HCT116 (cell line): ENCODE data around the gene CSTPP1. TPM values are rescaled to one million over a fixed set of nuclear protein-coding genes. Genes with fewer than 3 reads are reported as not detected.

Source experiments
- ATAC-seq: fragments of 200-7000 bp; cut with Tn5 transposase; 2 replicates; pipeline ENCODE4 v1.9.1; 2020; ENCODE audit warnings: mild to moderate bottlenecking, moderate library complexity
- BruUV-seq: library from RNA; stranded (reverse); fragments of 400-500 nt; replicated peaks from 2 replicates; lab custom pipeline; 2021; lab: Mats Ljungman, UMichigan
- CTCF ChIA-PET: fragments of 300-600 bp; sonication (Branson Sonifier 250); formaldehyde crosslinking; loops from one replicate; lab custom pipeline; 2021; ENCODE audit warnings: antibody characterized with exemption; lab: Charles Lee
- POLR2A ChIA-PET: fragments of 300-600, 350-600 bp; sonication (Branson Sonifier 250); formaldehyde crosslinking; loops from one replicate; lab custom pipeline; 2021; ENCODE audit warnings: antibody characterized with exemption; lab: Charles Lee
- RAD21 ChIA-PET, 2 experiments: fragments of 300-600 bp; sonication (Branson Sonifier 250); formaldehyde crosslinking; loops; one replicate each; lab custom pipeline; 2023; ENCODE audit warnings: low total read pairs in 2 of 2; ENCODE audit not compliant: uncharacterized antibody in 2 of 2, unreplicated experiment in 2 of 2, low non-redundant PET in 1 of 2; lab: Charles Lee
- DNase-seq: peaks from one replicate; pipeline ENCODE4 v3.0.0-alpha.2; 2010; ENCODE audit warnings: low read depth, low spot score
- H2AFZ ChIP-seq: fragments of 200-600 bp; shearing (Covaris generic), sonication (generic); 2 replicates; pipeline ENCODE4 v1.6.1; 2017; ENCODE audit warnings: low read depth, mixed run types, mixed read lengths, antibody characterized with exemption, low read length; ENCODE audit not compliant: poor library complexity, severe bottlenecking
- H3K27ac ChIP-seq: 2 replicates; pipeline ENCODE4 v1.5.1; 2012; ENCODE audit warnings: low read depth, low read length
- H3K27me3 ChIP-seq: fragments of 200-600 bp; sonication (generic); 2 replicates; pipeline ENCODE4 v1.6.1; 2016; ENCODE audit warnings: mixed run types, low read length, mixed read lengths; ENCODE audit not compliant: insufficient read depth
- H3K36me3 ChIP-seq, 2 experiments: fragments of 200-500 bp in 1 of 2; fragments of 200-600 bp in 1 of 2; sonication (Bioruptor generic) in 1 of 2; sonication (generic) in 1 of 2; 2 replicates each; pipeline versions ENCODE4 v1.5.1 to v1.6.1; 2014 to 2016; ENCODE audit warnings: low read length in 2 of 2, inconsistent platforms in 1 of 2, mixed read lengths in 1 of 2, mixed run types in 1 of 2; ENCODE audit not compliant: insufficient read depth in 2 of 2, control insufficient read depth in 1 of 2
- H3K4me1 ChIP-seq, 2 experiments: fragments of 200-600 bp in 1 of 2; sonication (generic) in 1 of 2; 2 replicates each; pipeline versions ENCODE4 v1.5.1 to v1.6.1; 2012 to 2017; ENCODE audit warnings: low read length in 2 of 2, inconsistent platforms in 1 of 2, mild to moderate bottlenecking in 1 of 2, mixed read lengths in 1 of 2, mixed run types in 1 of 2, moderate library complexity in 1 of 2; ENCODE audit not compliant: insufficient read depth in 2 of 2, control insufficient read depth in 1 of 2
- H3K4me2 ChIP-seq: fragments of 200-600 bp; sonication (generic); 2 replicates; pipeline ENCODE4 v1.6.1; 2017; ENCODE audit warnings: mixed run types, low read length, mixed read lengths
- H3K4me3 ChIP-seq, 2 experiments: fragments of 200-600 bp in 1 of 2; sonication (generic) in 1 of 2; replicated peaks in 1 of 2; 2 replicates each; pipeline ENCODE4 v1.5.1; 2011 to 2016; ENCODE audit warnings: low read length in 2 of 2, control low read depth in 1 of 2, low read depth in 1 of 2, mild to moderate bottlenecking in 1 of 2, mixed read lengths in 1 of 2, mixed run types in 1 of 2
- H3K79me2 ChIP-seq: fragments of 200-600 bp; sonication (generic); 2 replicates; pipeline ENCODE4 v1.6.1; 2017; ENCODE audit warnings: mild to moderate bottlenecking, mixed run types, low read length, moderate library complexity, mixed read lengths; ENCODE audit not compliant: insufficient read depth
- H3K9ac ChIP-seq: fragments of 200-600 bp; sonication (generic); 2 replicates; pipeline ENCODE4 v1.6.1; 2016; ENCODE audit warnings: low read length, mixed read lengths
- H3K9me2 ChIP-seq: fragments of 200-600 bp; sonication (generic), shearing (Covaris generic); 2 replicates; pipeline ENCODE4 v1.6.1; 2017; ENCODE audit warnings: mixed run types, mild to moderate bottlenecking, moderate library complexity; ENCODE audit not compliant: insufficient read depth
- H3K9me3 ChIP-seq, 2 experiments: fragments of 200-500 bp in 1 of 2; fragments of 200-600 bp in 1 of 2; sonication (Bioruptor generic) in 1 of 2; sonication (generic) in 1 of 2; 2 replicates each; pipeline ENCODE4 v1.6.1; 2014 to 2017; ENCODE audit warnings: low read length in 2 of 2, mixed read lengths in 2 of 2, inconsistent platforms in 1 of 2, low read depth in 1 of 2, mild to moderate bottlenecking in 1 of 2, mixed run types in 1 of 2, moderate library complexity in 1 of 2; ENCODE audit not compliant: control insufficient read depth in 1 of 2, insufficient read depth in 1 of 2
- H4K20me1 ChIP-seq: fragments of 200-600 bp; sonication (generic), shearing (Covaris generic); 2 replicates; pipeline ENCODE4 v1.6.1; 2017; ENCODE audit warnings: mixed run types, mild to moderate bottlenecking, moderate library complexity; ENCODE audit not compliant: insufficient read depth
- ATF3 ChIP-seq: IDR thresholded peaks from 2 replicates; pipeline ENCODE4 v1.6.1; 2012
- CBX3 ChIP-seq: IDR thresholded peaks from 2 replicates; pipeline ENCODE4 v1.6.1; 2012; ENCODE audit warnings: low read depth
- CEBPB ChIP-seq: IDR thresholded peaks from 2 replicates; pipeline ENCODE4 v1.6.1; 2012; ENCODE audit warnings: low read depth
- CTCF ChIP-seq, 3 experiments: fragments of 200-600 bp in 1 of 3; sonication (generic) in 1 of 3; IDR thresholded peaks in 2 of 3; conservative IDR thresholded peaks in 1 of 3; 2 replicates each; pipeline ENCODE4 v1.5.1; 2012 to 2017; ENCODE audit warnings: low read depth in 2 of 3, low read length in 2 of 3, antibody characterized with exemption in 1 of 3, borderline replicate concordance in 1 of 3, control low read depth in 1 of 3, mild to moderate bottlenecking in 1 of 3, mixed read lengths in 1 of 3, mixed run types in 1 of 3, moderate library complexity in 1 of 3; ENCODE audit not compliant: insufficient read depth in 1 of 3
- EGR1 ChIP-seq: IDR thresholded peaks from 2 replicates; pipeline ENCODE4 v1.6.1; 2012; ENCODE audit warnings: low read depth
- ELF1 ChIP-seq: IDR thresholded peaks from 2 replicates; pipeline ENCODE4 v1.6.1; 2012; ENCODE audit warnings: low read depth, borderline replicate concordance
- EZH2 ChIP-seq: fragments of 200-600 bp; sonication (generic); IDR thresholded peaks from 2 replicates; pipeline ENCODE4 v1.6.1; 2017; ENCODE audit warnings: antibody characterized with exemption, mixed run types
- EZH2phosphoT487 ChIP-seq: fragments of 200-600 bp; IDR thresholded peaks from 2 replicates; pipeline ENCODE4 v1.6.1; 2018; ENCODE audit warnings: antibody characterized with exemption, borderline replicate concordance
- FOSL1 ChIP-seq: IDR thresholded peaks from 2 replicates; pipeline ENCODE4 v1.6.1; 2012; ENCODE audit warnings: low read depth
- JUND ChIP-seq: IDR thresholded peaks from 2 replicates; pipeline ENCODE4 v1.6.1; 2012
- POLR2A ChIP-seq: IDR thresholded peaks from 2 replicates; pipeline ENCODE4 v1.7.0; 2011; ENCODE audit warnings: borderline replicate concordance; ENCODE audit not compliant: insufficient read depth, insufficient read length; ENCODE audit errors: extremely low read depth
- POLR2AphosphoS5 ChIP-seq: IDR thresholded peaks from 2 replicates; pipeline ENCODE4 v1.6.1; 2011; ENCODE audit warnings: mild to moderate bottlenecking, low read depth, low read length, moderate library complexity
- REST ChIP-seq: IDR thresholded peaks from 2 replicates; pipeline ENCODE4 v1.6.1; 2012; ENCODE audit warnings: low read depth
- SIN3A ChIP-seq: IDR thresholded peaks from 2 replicates; pipeline ENCODE4 v1.6.1; 2012; ENCODE audit warnings: low read depth
- SP1 ChIP-seq: IDR thresholded peaks from 2 replicates; pipeline ENCODE4 v1.6.1; 2012; ENCODE audit warnings: low read depth
- SRF ChIP-seq: IDR thresholded peaks from 2 replicates; pipeline ENCODE4 v1.6.1; 2012; ENCODE audit warnings: low read depth
- ZBTB33 ChIP-seq: IDR thresholded peaks from 2 replicates; pipeline ENCODE4 v1.6.1; 2011; ENCODE audit warnings: mild to moderate bottlenecking, low read length, moderate library complexity; ENCODE audit not compliant: insufficient replicate concordance; ENCODE audit errors: extremely low read depth
- ZFX ChIP-seq: fragments of 450-650 bp; IDR thresholded peaks from 2 replicates; pipeline ENCODE4 v1.6.1; 2017
- ZNF274 ChIP-seq: fragments of 200-500 bp; sonication (Bioruptor generic); IDR thresholded peaks from 2 replicates; pipeline ENCODE4 v1.6.1; 2014; ENCODE audit warnings: mild to moderate bottlenecking, low read depth, low read length, inconsistent platforms
- intact Hi-C: fragments of 100-400 bp; cut with micrococcal nuclease; formaldehyde crosslinking; loops from 2 replicates; pipeline ENCODE4 v1.10.0; 2022
- total RNA-seq: library from RNA; stranded (reverse); gene quantifications from one replicate; pipeline ENCODE4 v1.2.1, GENCODE V29; 2021; ENCODE audit not compliant: unreplicated experiment

The CSTPP1 gene
- total RNA-seq, 1 experiment from 2014 or later, result 24.7 TPM

- no peak for ATAC-seq
- Histone ChIP-seq H3K36me3 (peaks cover 31 to 33% of the 10 kb centered on the region in 2 experiments), H3K27me3 (no peaks in the 10 kb centered on the region), H3K79me2 (peaks cover 20% of the 10 kb centered on the region), H2AFZ (no peak overlapping the region), H3K9me3 (no peaks in the 10 kb centered on the region), H3K9ac (no peak overlapping the region), H3K4me2 (no peak overlapping the region), H3K4me1 (no peaks in the 10 kb centered on the region), H4K20me1 (no peaks in the 10 kb centered on the region), H3K27ac (no peak overlapping the region), H3K4me3 (no peak overlapping the region), H3K9me2 (no peaks in the 10 kb centered on the region)
- RAD21 ChIA-PET, result no interaction called here
- POLR2A ChIA-PET, result no interaction called here
- DNase-seq, result no peak
- TF ChIP-seq JUND (no peak), ELF1 (no peak), EZH2phosphoT487 (no peak), ZFX (no peak), EGR1 (no peak), EZH2 (no peak), SIN3A (no peak), ZBTB33 (no peak), FOSL1 (no peak), REST (no peak), POLR2A (no peak), ZNF274 (no peak), CEBPB (no peak), CBX3 (no peak), SP1 (no peak), POLR2AphosphoS5 (no peak), ATF3 (no peak), SRF (no peak), CTCF (IDR thresholded peaks at IDR 0.05 in 2 of 3, conservative IDR thresholded peaks at IDR 0.05 in 1 of 3; ENCODE audit: borderline replicate concordance in 1 of 3, insufficient read depth in 1 of 3, low read depth in 2 of 3, low read length in 2 of 3) (no peak)
- BruUV-seq, result no TSS peak
- CTCF ChIA-PET, result interaction anchor here (1.7 kb wide), 1 partner anchor 12 kb away, joined by 5 read pairs; no protein-coding TSS in a partner anchor
- intact Hi-C loops, result no loop called here
Measured at GRCh38 chr11:47165253-47165840, 228.8 kb downstream of the CSTPP1 start.
